Measurements from ENCODE around the gene ATF2. TPM values are rescaled to one million over a fixed set of nuclear protein-coding genes. Genes with fewer than 3 reads are reported as not detected.

Gene ATF2
- total RNA-seq, 2 donors from 2014 or later: 35.9 to 56.4 TPM

- DNase-seq (ENCODE audit: low spot score): no peak
- Histone ChIP-seq H3K4me1 (replicated peaks) (no peaks in the 10 kb centered on the region), H3K9me3 (no peaks in the 10 kb centered on the region), H3K4me3 (no peak overlapping the region), H3K27me3 (replicated peaks; ENCODE audit: insufficient read depth) (no peaks in the 10 kb centered on the region), H3K27ac (no peak overlapping the region), H3K36me3 (no peaks in the 10 kb centered on the region)
- WGBS: 99% methylated on average over 2 of the region's 2 CpGs
- intact Hi-C loops (cut with DNase I): no loop called here
- TF ChIP-seq POLR2AphosphoS5 (IDR thresholded peaks at IDR 0.05) (no peak), POLR2A (IDR thresholded peaks at IDR 0.05) (no peak)
- TF ChIP-seq, protein P1, sequence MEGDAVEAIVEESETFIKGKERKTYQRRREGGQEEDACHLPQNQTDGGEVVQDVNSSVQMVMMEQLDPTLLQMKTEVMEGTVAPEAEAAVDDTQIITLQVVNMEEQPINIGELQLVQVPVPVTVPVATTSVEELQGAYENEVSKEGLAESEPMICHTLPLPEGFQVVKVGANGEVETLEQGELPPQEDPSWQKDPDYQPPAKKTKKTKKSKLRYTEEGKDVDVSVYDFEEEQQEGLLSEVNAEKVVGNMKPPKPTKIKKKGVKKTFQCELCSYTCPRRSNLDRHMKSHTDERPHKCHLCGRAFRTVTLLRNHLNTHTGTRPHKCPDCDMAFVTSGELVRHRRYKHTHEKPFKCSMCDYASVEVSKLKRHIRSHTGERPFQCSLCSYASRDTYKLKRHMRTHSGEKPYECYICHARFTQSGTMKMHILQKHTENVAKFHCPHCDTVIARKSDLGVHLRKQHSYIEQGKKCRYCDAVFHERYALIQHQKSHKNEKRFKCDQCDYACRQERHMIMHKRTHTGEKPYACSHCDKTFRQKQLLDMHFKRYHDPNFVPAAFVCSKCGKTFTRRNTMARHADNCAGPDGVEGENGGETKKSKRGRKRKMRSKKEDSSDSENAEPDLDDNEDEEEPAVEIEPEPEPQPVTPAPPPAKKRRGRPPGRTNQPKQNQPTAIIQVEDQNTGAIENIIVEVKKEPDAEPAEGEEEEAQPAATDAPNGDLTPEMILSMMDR (IDR thresholded peaks at IDR 0.05): no peak
These were observed 24.3 kb downstream of the ATF2 start for GRCh38 chr2:175143678-175144077.

- intact Hi-C loops (cut with DNase I): no loop called here
- no peaks in the 10 kb centered on the region for H3K4me1 ChIP-seq (replicated peaks)
- TF ChIP-seq POLR2AphosphoS5 (IDR thresholded peaks at IDR 0.05) (no peak), POLR2A (IDR thresholded peaks at IDR 0.05) (no peak)
- TF ChIP-seq, protein P1 (IDR thresholded peaks at IDR 0.05): no peak
- no peaks in the 10 kb centered on the region for H3K36me3 ChIP-seq
- no peaks in the 10 kb centered on the region for H3K27me3 ChIP-seq (replicated peaks; ENCODE audit: insufficient read depth)
- no peak overlapping the region for H3K27ac ChIP-seq
- no peak for DNase-seq (ENCODE audit: low spot score)
- no peak overlapping the region for H3K4me3 ChIP-seq
- H3K9me3 ChIP-seq: no peaks in the 10 kb centered on the region
- 98% methylated on average over 1 of the region's 1 CpG for WGBS
These were observed 24.8 kb downstream of the ATF2 start for GRCh38 chr2:175143191-175143590.

GRCh38 chr2:175140332-175140731 lies 27.7 kb downstream of the ATF2 start:
- WGBS: 57% methylated on average over 2 of the region's 2 CpGs
- DNase-seq (ENCODE audit: low spot score): no peak
- H3K4me1 ChIP-seq (replicated peaks): no peaks in the 10 kb centered on the region
- no peaks in the 10 kb centered on the region for H3K36me3 ChIP-seq
- intact Hi-C loops (cut with DNase I): no loop called here
- no peaks in the 10 kb centered on the region for H3K27me3 ChIP-seq (replicated peaks; ENCODE audit: insufficient read depth)
- no peaks in the 10 kb centered on the region for H3K9me3 ChIP-seq
- no peak overlapping the region for H3K4me3 ChIP-seq
- H3K27ac ChIP-seq: no peak overlapping the region
- TF ChIP-seq, protein P1 (IDR thresholded peaks at IDR 0.05): no peak
- no peak for TF ChIP-seq POLR2AphosphoS5 (IDR thresholded peaks at IDR 0.05)
- TF ChIP-seq POLR2A (IDR thresholded peaks at IDR 0.05): no peak

DNA sequence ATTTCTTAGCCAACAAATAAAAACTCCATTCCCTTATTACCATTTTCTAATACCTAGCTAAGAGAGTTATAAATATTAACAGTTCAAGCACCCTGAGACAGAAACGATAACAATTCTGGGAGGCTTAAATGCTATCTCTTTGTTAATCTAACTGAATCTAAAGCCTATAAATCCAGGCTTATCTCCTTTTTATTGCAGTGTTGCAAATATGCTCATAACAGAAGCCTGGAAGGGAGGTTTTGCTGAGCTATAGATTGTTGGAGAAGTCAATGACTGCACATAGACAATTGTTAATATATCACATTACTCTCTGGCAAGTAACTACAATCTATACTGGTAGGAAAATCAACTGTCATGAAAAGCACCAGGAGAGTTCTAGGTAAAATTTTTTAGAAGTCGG lies 30.2 kb downstream of the ATF2 start:
- Histone ChIP-seq H3K4me3 (no peak overlapping the region), H3K4me1 (replicated peaks) (no peaks in the 10 kb centered on the region), H3K27me3 (replicated peaks; ENCODE audit: insufficient read depth) (no peaks in the 10 kb centered on the region), H3K36me3 (no peaks in the 10 kb centered on the region), H3K9me3 (no peaks in the 10 kb centered on the region), H3K27ac (no peak overlapping the region)
- 57% methylated on average over 2 of the region's 2 CpGs for WGBS
- intact Hi-C loops (cut with DNase I): no loop called here
- no peak for DNase-seq (ENCODE audit: low spot score)
- TF ChIP-seq POLR2AphosphoS5 (IDR thresholded peaks at IDR 0.05) (no peak), POLR2A (IDR thresholded peaks at IDR 0.05) (no peak)
- TF ChIP-seq, protein P1 (IDR thresholded peaks at IDR 0.05): no peak

- Histone ChIP-seq H3K4me3 (no peak overlapping the region), H3K36me3 (no peaks in the 10 kb centered on the region), H3K9me3 (no peaks in the 10 kb centered on the region), H3K4me1 (replicated peaks) (no peaks in the 10 kb centered on the region), H3K27me3 (replicated peaks; ENCODE audit: insufficient read depth) (no peaks in the 10 kb centered on the region), H3K27ac (no peak overlapping the region)
- intact Hi-C loops (cut with DNase I): no loop called here
- no peak for DNase-seq (ENCODE audit: low spot score)
- TF ChIP-seq POLR2AphosphoS5 (IDR thresholded peaks at IDR 0.05) (no peak), POLR2A (IDR thresholded peaks at IDR 0.05) (no peak)
- TF ChIP-seq, protein P1 (IDR thresholded peaks at IDR 0.05): no peak
These were observed 31.4 kb downstream of the ATF2 start for GRCh38 chr2:175136334-175137215.
